ENCODE data around the gene TLL1. TPM values are rescaled to one million over a fixed set of nuclear protein-coding genes. Genes with fewer than 3 reads are reported as not detected.

TLL1 gene
- total and polyA plus RNA-seq, 2 donors: 0.24 to 0.59 TPM

DNA sequence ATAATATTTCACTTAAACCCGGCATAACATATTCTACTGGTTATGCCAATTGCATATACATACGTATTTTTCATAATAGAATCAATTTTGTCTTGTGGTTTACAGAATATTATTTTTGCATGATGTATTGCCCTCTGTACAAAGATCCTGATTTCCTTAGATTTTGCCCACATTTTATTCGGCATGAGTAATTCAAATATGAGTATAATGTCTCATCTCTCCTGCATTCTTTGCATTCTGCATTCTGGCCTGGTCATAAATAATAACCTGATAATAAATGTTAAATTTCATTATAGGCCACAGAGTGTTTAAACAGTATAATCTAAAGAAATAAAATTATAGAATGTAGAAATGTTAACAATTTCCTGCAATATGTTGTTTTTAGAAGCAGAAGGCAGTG lies 205.3 kb downstream of the TLL1 start:
- 97% methylated on average over 3 of the region's 3 CpGs for WGBS
- H3K4me1 ChIP-seq (ENCODE audit: control insufficient read depth in 2 of 2, insufficient read depth in 2 of 2, low read length in 2 of 2): no peaks in the 10 kb centered on the region
- no peak overlapping the region for H3K27ac ChIP-seq (ENCODE audit: low read depth in 1 of 2, low read length in 1 of 2)
- no peaks in the 10 kb centered on the region for H3K36me3 ChIP-seq (ENCODE audit: control insufficient read depth in 2 of 2, insufficient read depth in 2 of 2, low read length in 1 of 2)
- no peak overlapping the region for H3K4me3 ChIP-seq (ENCODE audit: low read length in 2 of 2)
- no peaks in the 10 kb centered on the region for H3K27me3 ChIP-seq (ENCODE audit: control insufficient read depth in 2 of 2, insufficient read depth in 1 of 2, low read length in 1 of 2)
- no peaks in the 10 kb centered on the region for H3K9me3 ChIP-seq (ENCODE audit: control insufficient read depth in 2 of 2, insufficient read depth in 1 of 2, low read length in 1 of 2)
- no peak for DNase-seq (ENCODE audit: low read depth in 6 of 9, low spot score in 9 of 9)

DNA sequence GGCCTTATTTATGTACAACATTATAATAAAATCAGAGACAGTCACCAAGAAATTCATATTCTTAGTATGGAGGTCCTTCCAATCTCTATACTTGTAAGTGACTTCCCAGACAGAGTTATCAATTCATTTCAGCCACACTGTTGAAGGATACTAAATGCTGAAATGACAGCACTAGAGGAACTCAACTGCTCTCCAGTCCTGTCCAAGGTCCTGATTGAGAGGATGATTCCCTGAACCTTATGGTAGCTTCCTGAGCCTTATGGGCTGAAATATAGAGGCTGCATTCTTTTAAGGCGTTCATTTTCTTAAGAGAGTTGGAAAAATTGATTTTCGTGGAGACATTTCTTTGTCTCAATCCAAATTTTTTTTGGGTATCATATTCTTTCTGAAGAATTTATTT lies 205.9 kb downstream of the TLL1 start:
- H3K9me3 ChIP-seq (ENCODE audit: control insufficient read depth in 2 of 2, insufficient read depth in 1 of 2, low read length in 1 of 2): no peaks in the 10 kb centered on the region
- DNase-seq (ENCODE audit: low read depth in 6 of 9, low spot score in 9 of 9): no peak
- no peak overlapping the region for H3K27ac ChIP-seq (ENCODE audit: low read depth in 1 of 2, low read length in 1 of 2)
- no peaks in the 10 kb centered on the region for H3K36me3 ChIP-seq (ENCODE audit: control insufficient read depth in 2 of 2, insufficient read depth in 2 of 2, low read length in 1 of 2)
- H3K27me3 ChIP-seq (ENCODE audit: control insufficient read depth in 2 of 2, insufficient read depth in 1 of 2, low read length in 1 of 2): no peaks in the 10 kb centered on the region
- no peaks in the 10 kb centered on the region for H3K4me1 ChIP-seq (ENCODE audit: control insufficient read depth in 2 of 2, insufficient read depth in 2 of 2, low read length in 2 of 2)
- WGBS: 92% methylated on average over 2 of the region's 2 CpGs
- no peak overlapping the region for H3K4me3 ChIP-seq (ENCODE audit: low read length in 2 of 2)

DNA sequence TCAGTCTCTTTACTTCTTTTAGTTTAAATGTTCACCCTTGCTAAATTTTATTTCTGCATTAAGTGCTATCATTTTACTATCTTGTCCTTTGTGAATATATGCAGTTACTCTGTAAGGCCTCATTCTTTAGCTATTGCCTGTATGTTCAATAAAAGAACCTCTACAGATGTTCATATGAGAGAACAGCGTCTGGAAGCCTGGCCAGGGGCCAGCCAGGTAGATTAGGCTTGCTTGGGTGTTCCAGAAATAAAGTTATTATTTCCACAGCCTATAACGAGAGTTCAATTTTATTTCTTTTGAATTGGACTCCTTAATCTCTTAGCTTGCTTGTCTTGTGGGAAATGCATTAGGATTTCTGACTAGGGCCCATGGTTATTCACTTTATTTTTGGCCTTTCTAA lies 214.5 kb downstream of the TLL1 start:
- Histone ChIP-seq H3K9me3 (ENCODE audit: control insufficient read depth in 2 of 2, insufficient read depth in 1 of 2, low read length in 1 of 2) (no peaks in the 10 kb centered on the region), H3K27me3 (ENCODE audit: control insufficient read depth in 2 of 2, insufficient read depth in 1 of 2, low read length in 1 of 2) (no peaks in the 10 kb centered on the region)
- WGBS: 91% methylated on average over 2 of the region's 2 CpGs

DNA sequence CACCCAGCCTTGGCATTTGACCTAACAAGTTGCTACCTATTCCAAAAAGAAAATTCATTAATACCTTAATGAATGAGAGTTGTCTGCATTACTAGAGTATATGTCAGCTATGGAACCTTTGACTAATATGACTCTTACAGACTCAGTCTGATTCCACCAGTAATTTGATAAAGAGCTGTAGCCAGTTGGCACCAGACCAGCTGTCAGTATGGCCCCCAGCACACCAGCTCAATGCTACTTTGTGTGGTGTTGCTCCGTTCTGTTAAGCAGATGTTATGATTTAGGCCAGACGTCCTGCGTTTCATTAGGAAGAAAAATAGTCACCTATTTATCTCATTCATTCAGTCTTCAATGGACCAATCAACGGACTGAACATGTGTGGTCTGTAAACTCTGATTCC lies 215.5 kb downstream of the TLL1 start:
- 70% methylated on average over 4 of the region's 4 CpGs for WGBS
- DNase-seq (ENCODE audit: low read depth in 6 of 9, low spot score in 9 of 9): no peak
- no peak overlapping the region for H3K4me3 ChIP-seq (ENCODE audit: low read length in 2 of 2)
- H3K36me3 ChIP-seq (ENCODE audit: control insufficient read depth in 2 of 2, insufficient read depth in 2 of 2, low read length in 1 of 2): no peaks in the 10 kb centered on the region
- H3K27me3 ChIP-seq (ENCODE audit: control insufficient read depth in 2 of 2, insufficient read depth in 1 of 2, low read length in 1 of 2): no peaks in the 10 kb centered on the region
- no peaks in the 10 kb centered on the region for H3K4me1 ChIP-seq (ENCODE audit: control insufficient read depth in 2 of 2, insufficient read depth in 2 of 2, low read length in 2 of 2)
- no peaks in the 10 kb centered on the region for H3K9me3 ChIP-seq (ENCODE audit: control insufficient read depth in 2 of 2, insufficient read depth in 1 of 2, low read length in 1 of 2)
- H3K27ac ChIP-seq (ENCODE audit: low read depth in 1 of 2, low read length in 1 of 2): no peak overlapping the region

More for the DNA sequence above, 214.5 kb downstream of the TLL1 start:
- H3K36me3 ChIP-seq (ENCODE audit: control insufficient read depth in 2 of 2, insufficient read depth in 2 of 2, low read length in 1 of 2): no peaks in the 10 kb centered on the region
- H3K4me3 ChIP-seq (ENCODE audit: low read length in 2 of 2): no peak overlapping the region
- DNase-seq (ENCODE audit: low read depth in 6 of 9, low spot score in 9 of 9): no peak
- no peak overlapping the region for H3K27ac ChIP-seq (ENCODE audit: low read depth in 1 of 2, low read length in 1 of 2)
- no peaks in the 10 kb centered on the region for H3K4me1 ChIP-seq (ENCODE audit: control insufficient read depth in 2 of 2, insufficient read depth in 2 of 2, low read length in 2 of 2)

DNA sequence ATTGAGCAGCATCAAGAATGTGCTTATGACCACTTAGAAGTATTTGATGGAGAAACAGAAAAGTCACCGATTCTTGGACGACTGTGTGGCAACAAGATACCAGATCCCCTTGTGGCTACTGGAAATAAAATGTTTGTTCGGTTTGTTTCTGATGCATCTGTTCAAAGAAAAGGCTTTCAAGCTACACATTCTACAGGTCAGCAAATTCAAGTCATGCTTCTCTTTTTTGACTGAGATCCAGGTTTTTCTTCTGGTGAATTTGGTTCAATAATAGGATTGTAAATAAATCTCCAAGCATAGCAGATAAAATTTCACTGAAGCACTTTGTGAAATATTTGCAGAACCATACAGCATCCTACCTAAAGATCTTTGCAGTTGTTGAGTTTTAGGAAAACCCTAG lies 218.1 kb downstream of the TLL1 start:
- no peaks in the 10 kb centered on the region for H3K4me1 ChIP-seq (ENCODE audit: control insufficient read depth in 2 of 2, insufficient read depth in 2 of 2, low read length in 2 of 2)
- no peaks in the 10 kb centered on the region for H3K9me3 ChIP-seq (ENCODE audit: control insufficient read depth in 2 of 2, insufficient read depth in 1 of 2, low read length in 1 of 2)
- H3K36me3 ChIP-seq (ENCODE audit: control insufficient read depth in 2 of 2, insufficient read depth in 2 of 2, low read length in 1 of 2): no peaks in the 10 kb centered on the region
- H3K27ac ChIP-seq (ENCODE audit: low read depth in 1 of 2, low read length in 1 of 2): no peak overlapping the region
- DNase-seq (ENCODE audit: low read depth in 6 of 9, low spot score in 9 of 9): no peak
- no peaks in the 10 kb centered on the region for H3K27me3 ChIP-seq (ENCODE audit: control insufficient read depth in 2 of 2, insufficient read depth in 1 of 2, low read length in 1 of 2)
- WGBS: 89% methylated on average over 3 of the region's 3 CpGs
- H3K4me3 ChIP-seq (ENCODE audit: low read length in 2 of 2): no peak overlapping the region

DNA sequence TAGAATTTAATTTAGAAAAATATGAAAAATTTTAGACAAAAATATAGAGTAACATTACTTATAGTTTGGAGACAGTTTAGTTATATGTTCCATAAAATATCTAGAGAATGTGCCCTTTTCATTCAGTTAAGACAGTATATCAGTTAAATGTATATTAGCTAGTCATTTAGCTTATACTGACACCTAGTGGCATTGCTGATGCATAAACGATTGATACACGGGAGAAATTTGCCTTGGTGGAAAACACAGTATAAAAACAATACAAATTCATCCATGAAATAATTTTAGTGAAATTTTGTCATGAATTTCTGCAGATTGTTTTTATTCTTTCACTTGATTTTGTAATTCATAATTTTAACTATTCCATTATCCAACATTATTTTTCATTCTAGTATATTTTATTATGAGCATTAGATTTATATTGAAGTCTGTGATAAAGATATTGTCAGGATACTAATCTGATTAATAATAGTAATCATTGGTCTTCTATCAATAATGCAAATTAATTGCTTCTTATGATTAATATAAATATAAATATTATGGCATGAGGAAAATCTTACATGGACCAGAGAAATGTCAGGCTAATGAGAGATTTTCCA lies 219.0 kb downstream of the TLL1 start:
- peak in 5 of 9 donors; percentile 0 to 35 (median 9) for DNase-seq (ENCODE audit: low read depth in 6 of 9, low spot score in 9 of 9)
- H3K4me1 ChIP-seq (ENCODE audit: control insufficient read depth in 2 of 2, insufficient read depth in 2 of 2, low read length in 2 of 2): no peaks in the 10 kb centered on the region
- no peak overlapping the region for H3K4me3 ChIP-seq (ENCODE audit: low read length in 2 of 2)
- H3K36me3 ChIP-seq (ENCODE audit: control insufficient read depth in 2 of 2, insufficient read depth in 2 of 2, low read length in 1 of 2): no peaks in the 10 kb centered on the region
- WGBS: 0% methylated on average over 2 of the region's 2 CpGs
- H3K9me3 ChIP-seq (ENCODE audit: control insufficient read depth in 2 of 2, insufficient read depth in 1 of 2, low read length in 1 of 2): no peaks in the 10 kb centered on the region
- no peaks in the 10 kb centered on the region for H3K27me3 ChIP-seq (ENCODE audit: control insufficient read depth in 2 of 2, insufficient read depth in 1 of 2, low read length in 1 of 2)
- no peak overlapping the region for H3K27ac ChIP-seq (ENCODE audit: low read depth in 1 of 2, low read length in 1 of 2)

DNA sequence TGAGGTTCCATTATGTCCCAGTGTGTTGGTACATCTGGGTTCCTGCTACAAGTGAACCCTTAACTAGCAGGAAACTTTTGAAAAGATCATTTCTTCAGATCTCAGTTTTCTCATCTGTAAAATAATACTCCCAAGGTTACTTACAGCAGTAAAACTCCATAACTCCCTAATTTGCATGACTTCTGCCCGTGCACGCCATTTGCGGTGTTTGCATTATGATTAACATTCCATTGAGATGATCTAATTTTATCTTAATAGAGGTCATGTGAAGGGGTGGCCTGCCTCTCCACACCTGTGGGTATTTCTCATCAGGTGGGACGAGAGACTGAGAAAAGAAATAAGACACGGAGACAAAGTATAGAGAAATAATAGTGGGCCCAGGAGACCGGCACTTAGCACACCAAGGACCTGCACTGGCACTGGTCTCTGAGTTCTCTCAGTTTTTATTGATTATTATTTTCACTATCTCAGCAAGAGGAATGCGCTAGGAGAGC lies 219.8 kb downstream of the TLL1 start:
- Histone ChIP-seq H3K4me3 (ENCODE audit: low read length in 2 of 2) (no peak overlapping the region), H3K36me3 (ENCODE audit: control insufficient read depth in 2 of 2, insufficient read depth in 2 of 2, low read length in 1 of 2) (no peaks in the 10 kb centered on the region), H3K27me3 (ENCODE audit: control insufficient read depth in 2 of 2, insufficient read depth in 1 of 2, low read length in 1 of 2) (no peaks in the 10 kb centered on the region), H3K4me1 (ENCODE audit: control insufficient read depth in 2 of 2, insufficient read depth in 2 of 2, low read length in 2 of 2) (no peaks in the 10 kb centered on the region), H3K27ac (ENCODE audit: low read depth in 1 of 2, low read length in 1 of 2) (no peak overlapping the region), H3K9me3 (ENCODE audit: control insufficient read depth in 2 of 2, insufficient read depth in 1 of 2, low read length in 1 of 2) (no peaks in the 10 kb centered on the region)
- 80% methylated on average over 7 of the region's 7 CpGs for WGBS
- no peak for DNase-seq (ENCODE audit: low read depth in 6 of 9, low spot score in 9 of 9)

DNA sequence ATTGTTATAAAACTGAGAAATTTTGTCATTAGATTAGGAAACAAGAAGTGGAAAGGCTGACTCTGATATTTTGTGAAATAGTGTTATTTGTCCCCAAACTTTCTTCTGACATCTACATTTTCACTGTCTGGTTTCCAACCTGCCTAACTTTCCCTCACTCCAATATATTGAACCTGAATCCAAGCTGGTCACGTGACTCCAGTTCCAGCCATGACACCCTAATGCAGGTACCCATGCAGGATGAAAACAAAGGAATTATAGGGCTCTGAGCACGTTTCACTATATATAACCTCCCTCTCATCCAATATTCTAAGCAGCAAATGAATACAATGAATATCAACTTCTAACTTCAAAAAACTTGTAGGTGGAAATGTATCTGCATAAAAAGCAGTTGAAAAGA lies 231.6 kb downstream of the TLL1 start:
- DNase-seq (ENCODE audit: low read depth in 6 of 9, low spot score in 9 of 9): no peak
- Histone ChIP-seq H3K27me3 (ENCODE audit: control insufficient read depth in 2 of 2, insufficient read depth in 1 of 2, low read length in 1 of 2) (no peaks in the 10 kb centered on the region), H3K36me3 (ENCODE audit: control insufficient read depth in 2 of 2, insufficient read depth in 2 of 2, low read length in 1 of 2) (no peaks in the 10 kb centered on the region), H3K4me1 (ENCODE audit: control insufficient read depth in 2 of 2, insufficient read depth in 2 of 2, low read length in 2 of 2) (no peaks in the 10 kb centered on the region), H3K9me3 (ENCODE audit: control insufficient read depth in 2 of 2, insufficient read depth in 1 of 2, low read length in 1 of 2) (no peaks in the 10 kb centered on the region), H3K4me3 (ENCODE audit: low read length in 2 of 2) (no peak overlapping the region), H3K27ac (ENCODE audit: low read depth in 1 of 2, low read length in 1 of 2) (no peak overlapping the region)
- 74% methylated on average over 2 of the region's 2 CpGs for WGBS

DNA sequence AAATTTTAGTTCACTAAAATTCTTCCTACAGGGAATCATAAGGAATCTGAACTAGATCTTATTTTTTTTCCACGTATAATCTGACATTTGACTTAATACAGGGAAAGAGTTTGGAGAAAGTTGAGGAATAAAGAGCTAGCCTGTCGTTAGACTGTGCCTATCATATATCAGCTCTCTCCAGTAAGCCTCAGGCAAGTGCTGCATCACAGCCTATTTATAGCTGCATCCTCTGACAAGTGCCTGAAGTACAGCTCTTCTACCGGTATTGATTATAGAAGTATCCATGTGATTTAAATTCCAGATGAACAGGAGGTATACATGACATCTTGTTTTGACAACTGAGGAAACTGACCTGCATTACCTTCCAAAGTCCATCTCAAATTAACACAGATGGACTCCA lies 248.9 kb downstream of the TLL1 start:
- no peaks in the 10 kb centered on the region for H3K9me3 ChIP-seq (ENCODE audit: control insufficient read depth in 2 of 2, insufficient read depth in 1 of 2, low read length in 1 of 2)
- 84% methylated on average over 3 of the region's 3 CpGs for WGBS
- H3K27me3 ChIP-seq (ENCODE audit: control insufficient read depth in 2 of 2, insufficient read depth in 1 of 2, low read length in 1 of 2): no peaks in the 10 kb centered on the region
- H3K4me1 ChIP-seq (ENCODE audit: control insufficient read depth in 2 of 2, insufficient read depth in 2 of 2, low read length in 2 of 2): no peaks in the 10 kb centered on the region
- no peak overlapping the region for H3K4me3 ChIP-seq (ENCODE audit: low read length in 2 of 2)
- DNase-seq (ENCODE audit: low read depth in 6 of 9, low spot score in 9 of 9): no peak
- H3K36me3 ChIP-seq (ENCODE audit: control insufficient read depth in 2 of 2, insufficient read depth in 2 of 2, low read length in 1 of 2): no peaks in the 10 kb centered on the region
- no peak overlapping the region for H3K27ac ChIP-seq (ENCODE audit: low read depth in 1 of 2, low read length in 1 of 2)

DNA sequence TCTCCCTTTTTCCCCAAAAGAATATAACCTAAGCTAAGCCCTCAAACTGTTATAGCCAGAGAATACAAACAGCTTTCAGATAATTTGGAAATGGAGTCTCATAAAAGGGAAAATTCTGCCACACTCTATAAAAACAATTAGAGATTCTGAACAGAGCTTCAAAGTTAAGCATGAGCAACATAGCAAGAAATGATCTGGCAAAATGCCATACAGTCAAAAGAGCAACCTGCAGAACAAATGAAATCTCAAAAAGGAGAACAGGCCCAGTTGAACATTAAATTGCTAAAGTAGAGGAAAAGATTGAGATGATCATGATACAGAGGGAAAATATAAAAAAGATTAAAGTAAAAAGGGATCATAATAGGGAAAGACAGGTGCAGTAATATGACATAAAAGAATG lies 250.5 kb downstream of the TLL1 start:
- no peak for DNase-seq (ENCODE audit: low read depth in 6 of 9, low spot score in 9 of 9)
- H3K9me3 ChIP-seq (ENCODE audit: control insufficient read depth in 2 of 2, insufficient read depth in 1 of 2, low read length in 1 of 2): no peaks in the 10 kb centered on the region
- H3K4me3 ChIP-seq (ENCODE audit: low read length in 2 of 2): no peak overlapping the region
- no peaks in the 10 kb centered on the region for H3K36me3 ChIP-seq (ENCODE audit: control insufficient read depth in 2 of 2, insufficient read depth in 2 of 2, low read length in 1 of 2)
- H3K27ac ChIP-seq (ENCODE audit: low read depth in 1 of 2, low read length in 1 of 2): no peak overlapping the region
- no peaks in the 10 kb centered on the region for H3K27me3 ChIP-seq (ENCODE audit: control insufficient read depth in 2 of 2, insufficient read depth in 1 of 2, low read length in 1 of 2)
- no peaks in the 10 kb centered on the region for H3K4me1 ChIP-seq (ENCODE audit: control insufficient read depth in 2 of 2, insufficient read depth in 2 of 2, low read length in 2 of 2)
